ENCODE data around the gene ILK. TPM values are rescaled to one million over a fixed set of nuclear protein-coding genes. Genes with fewer than 3 reads are reported as not detected.

ILK gene
- total and polyA plus RNA-seq, 2 donors (not counting 3 experiments of a cell fraction or from before 2014, with no cell fraction given) = 221 to 296 TPM

- Histone ChIP-seq H3K9me3 (replicated peaks; ENCODE audit: control insufficient read depth, insufficient read depth, low read length) (no peaks in the 10 kb centered on the region), H3K27me3 (ENCODE audit: control insufficient read depth in 2 of 2, insufficient read depth in 2 of 2, low read length in 2 of 2) (no peaks in the 10 kb centered on the region), H3K27ac (ENCODE audit: insufficient read depth, low read depth, low read length) (peak overlapping the region; percentile 34), H3K4me3 (replicated peaks in 1 of 3; ENCODE audit: insufficient read depth in 1 of 3, low read depth in 1 of 3, low read length in 3 of 3) (no peak overlapping the region), H3K36me3 (ENCODE audit: control insufficient read depth in 2 of 2, extremely low read depth in 1 of 2, insufficient read depth in 2 of 2, low read length in 2 of 2) (peaks cover 29 to 31% of the 10 kb centered on the region in 2 experiments), H3K4me2 (ENCODE audit: insufficient read depth, low read length) (peak overlapping the region; percentile 37), H4K20me1 (replicated peaks; ENCODE audit: control insufficient read depth, extremely low read depth, insufficient read depth, low read length) (no peaks in the 10 kb centered on the region), H3K9ac (replicated peaks; ENCODE audit: extremely low read depth, insufficient read depth, low read length) (no peak overlapping the region), H3K4me1 (ENCODE audit: control insufficient read depth, extremely low read depth, insufficient read depth, low read length) (peaks cover 59% of the 10 kb centered on the region), H2AFZ (ENCODE audit: low read depth, low read length) (no peak overlapping the region), H3K9me1 (replicated peaks; ENCODE audit: control insufficient read depth, extremely low read depth, insufficient read depth, low read length) (no peaks in the 10 kb centered on the region), H3K79me2 (ENCODE audit: control insufficient read depth, insufficient read depth, low read length) (peaks cover 77% of the 10 kb centered on the region)
- dilution Hi-C loops (cut with MboI; ENCODE audit: extremely low pct_ligation_motif_present, low sequenced_read_pairs) = no loop called here
- BruUV-seq (replicated peaks) = no TSS peak
- ChIA-PET CTCF (interaction anchor here (0.8 to 7.7 kb wide), 12 partner anchors 11 to 164 kb away, joined by 3 to 122 read pairs (median 5); partner anchors contain the start of genes MRPL17 and TPP1), POLR2A (interaction anchor here (1.3 to 1.5 kb wide), 3 partner anchors 12 to 76 kb away, joined by 5 to 7 read pairs (median 6); partner anchors contain the start of genes MRPL17 and TPP1)
- DNase-seq (ENCODE audit: low read depth, low spot score) (no peak), FAIRE-seq (no peak)
- intact Hi-C loops (cut with micrococcal nuclease) = loop anchor here (2.0 kb wide), 1 partner anchor 228 kb away; no protein-coding TSS in a partner anchor
- TF ChIP-seq GATA2 (IDR thresholded peaks at IDR 0.05; ENCODE audit: insufficient read depth, insufficient read length, low read depth, low read length) (peak; percentile 28), POLR2AphosphoS5 (IDR thresholded peaks at IDR 0.05; ENCODE audit: insufficient read depth, low read depth, low read length) (no peak)
These were observed 3.7 kb downstream of the ILK start for GRCh38 chr11:6607190-6607795.

GRCh38 chr11:6608011-6608410 lies 4.4 kb downstream of the ILK start:
- ChIA-PET POLR2A (interaction anchor here (1.4 to 1.5 kb wide), 2 partner anchors 11 to 75 kb away, joined by 6 to 7 read pairs; partner anchors contain the start of genes MRPL17 and TPP1), CTCF (interaction anchor here (0.9 to 7.7 kb wide), 6 partner anchors 10 to 88 kb away, joined by 3 to 122 read pairs (median 6); partner anchors contain the start of gene MRPL17)
- Histone ChIP-seq H3K4me1 (ENCODE audit: control insufficient read depth, extremely low read depth, insufficient read depth, low read length) (peaks cover 62% of the 10 kb centered on the region), H3K9ac (replicated peaks; ENCODE audit: extremely low read depth, insufficient read depth, low read length) (no peak overlapping the region), H3K4me2 (ENCODE audit: insufficient read depth, low read length) (no peak overlapping the region), H3K4me3 (replicated peaks in 1 of 3; ENCODE audit: insufficient read depth in 1 of 3, low read depth in 1 of 3, low read length in 3 of 3) (no peak overlapping the region), H3K9me1 (replicated peaks; ENCODE audit: control insufficient read depth, extremely low read depth, insufficient read depth, low read length) (no peaks in the 10 kb centered on the region), H3K79me2 (ENCODE audit: control insufficient read depth, insufficient read depth, low read length) (peaks cover 70% of the 10 kb centered on the region), H3K9me3 (replicated peaks; ENCODE audit: control insufficient read depth, insufficient read depth, low read length) (no peaks in the 10 kb centered on the region), H3K27me3 (ENCODE audit: control insufficient read depth in 2 of 2, insufficient read depth in 2 of 2, low read length in 2 of 2) (no peaks in the 10 kb centered on the region), H2AFZ (ENCODE audit: low read depth, low read length) (no peak overlapping the region), H3K36me3 (ENCODE audit: control insufficient read depth in 2 of 2, extremely low read depth in 1 of 2, insufficient read depth in 2 of 2, low read length in 2 of 2) (peaks cover 29 to 31% of the 10 kb centered on the region in 2 experiments), H4K20me1 (replicated peaks; ENCODE audit: control insufficient read depth, extremely low read depth, insufficient read depth, low read length) (no peaks in the 10 kb centered on the region), H3K27ac (ENCODE audit: insufficient read depth, low read depth, low read length) (peak overlapping the region; percentile 17)
- dilution Hi-C loops (cut with MboI; ENCODE audit: extremely low pct_ligation_motif_present, low sequenced_read_pairs) = no loop called here
- no peak for TF ChIP-seq MYC (IDR thresholded peaks at IDR 0.05; ENCODE audit: low read depth, low read length)
- TF ChIP-seq FOS (IDR thresholded peaks at IDR 0.05; ENCODE audit: borderline replicate concordance, insufficient read depth, low read length) = no peak
- TF ChIP-seq CTCF (IDR thresholded peaks at IDR 0.05; ENCODE audit: extremely low read depth in 1 of 2, insufficient read depth in 1 of 2, low read depth in 1 of 2, low read length in 2 of 2) = no peak
- no peak for TF ChIP-seq GATA2 (IDR thresholded peaks at IDR 0.05; ENCODE audit: insufficient read depth, insufficient read length, low read depth, low read length)
- TF ChIP-seq MAX (IDR thresholded peaks at IDR 0.05; ENCODE audit: insufficient read depth, insufficient read length) = no peak
- no peak for TF ChIP-seq JUN (IDR thresholded peaks at IDR 0.05; ENCODE audit: borderline replicate concordance, insufficient read depth, insufficient read length, low read depth)
- TF ChIP-seq POLR2A (IDR thresholded peaks at IDR 0.05; ENCODE audit: low read depth, low read length) = no peak
- TF ChIP-seq POLR2AphosphoS5 (IDR thresholded peaks at IDR 0.05; ENCODE audit: insufficient read depth, low read depth, low read length) = no peak
- TF ChIP-seq EZH2 (IDR thresholded peaks at IDR 0.05; ENCODE audit: borderline replicate concordance, low read depth, low read length, severe bottlenecking) = no peak
- no TSS peak for BruUV-seq (replicated peaks)
- FAIRE-seq (no peak), DNase-seq (ENCODE audit: low read depth, low spot score) (no peak)
- intact Hi-C loops (cut with micrococcal nuclease) = no loop called here

All from endothelial cell of umbilical vein (primary cell).